Measurements from ENCODE around the gene CDV3. TPM values are rescaled to one million over a fixed set of nuclear protein-coding genes. Genes with fewer than 3 reads are reported as not detected.

Gene CDV3
- total RNA-seq, 2 experiments from 2014 or later, result 195 TPM

GRCh38 chr3:133608388-133608787 lies 34.9 kb downstream of the CDV3 start:
- H3K4me1 Mint-ChIP-seq (ENCODE audit: low read depth), result peaks cover 5% of the 10 kb centered on the region
- no peak for ATAC-seq
- POLR2A ChIA-PET, result no interaction called here
- no peaks in the 10 kb centered on the region for H3K9me3 Mint-ChIP-seq (ENCODE audit: insufficient read depth)
- H3K27me3 Mint-ChIP-seq (ENCODE audit: low read depth), result no peaks in the 10 kb centered on the region
- H3K4me3 Mint-ChIP-seq, result no peak overlapping the region
- DNase-seq, result no peak
- CTCF ChIA-PET, result interaction anchor here (1.5 to 1.7 kb wide), 3 partner anchors 13 to 120 kb away, joined by 4 read pairs; no protein-coding TSS in a partner anchor
- H3K36me3 Mint-ChIP-seq (ENCODE audit: low read depth), result peaks cover 66% of the 10 kb centered on the region
- no peak overlapping the region for H3K27ac Mint-ChIP-seq

DNA sequence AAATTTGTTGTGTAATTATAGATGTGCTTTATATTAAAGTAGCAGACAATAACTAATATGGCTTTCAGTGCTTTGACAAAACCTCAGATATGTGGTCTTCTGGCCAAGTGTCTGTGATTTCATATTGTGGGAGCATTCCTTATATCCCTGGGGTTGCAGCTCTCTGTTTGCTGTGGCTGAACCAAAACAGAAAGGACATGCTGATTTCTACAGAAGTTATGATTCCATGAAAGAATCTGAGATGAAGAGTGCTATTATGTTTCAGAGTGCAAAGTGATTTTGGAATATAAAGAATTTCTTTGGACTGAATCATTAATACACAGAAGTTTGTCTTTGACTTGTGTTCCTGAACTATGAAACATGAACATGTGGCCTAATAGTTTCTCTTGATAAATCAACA lies 36.5 kb downstream of the CDV3 start:
- Mint-ChIP-seq H3K9me3 (ENCODE audit: insufficient read depth) (no peaks in the 10 kb centered on the region), H3K27ac (no peak overlapping the region), H3K27me3 (ENCODE audit: low read depth) (no peaks in the 10 kb centered on the region), H3K4me1 (ENCODE audit: low read depth) (peaks cover 2% of the 10 kb centered on the region), H3K4me3 (no peak overlapping the region), H3K36me3 (ENCODE audit: low read depth) (peaks cover 67% of the 10 kb centered on the region)
- ChIA-PET POLR2A (no interaction called here), CTCF (interaction anchor here (1.4 kb wide), 1 partner anchor 19 kb away, joined by 3 read pairs; no protein-coding TSS in a partner anchor)
- ATAC-seq (no peak), DNase-seq (no peak)

- Mint-ChIP-seq H3K27ac (no peak overlapping the region), H3K36me3 (ENCODE audit: low read depth) (peaks cover 69% of the 10 kb centered on the region), H3K27me3 (ENCODE audit: low read depth) (no peaks in the 10 kb centered on the region), H3K4me1 (ENCODE audit: low read depth) (no peaks in the 10 kb centered on the region), H3K9me3 (ENCODE audit: insufficient read depth) (no peaks in the 10 kb centered on the region), H3K4me3 (no peak overlapping the region)
- POLR2A ChIA-PET, result interaction anchor here (0.7 kb wide), 1 partner anchor 32 kb away, joined by 4 read pairs; no protein-coding TSS in a partner anchor
- DNase-seq, result no peak
- CTCF ChIA-PET, result no interaction called here
- no peak for ATAC-seq
Measured at GRCh38 chr3:133611534-133611933, 38.0 kb downstream of the CDV3 start.

GRCh38 chr3:133620066-133620784 lies 46.7 kb downstream of the CDV3 start:
- no peak for ATAC-seq
- ChIA-PET CTCF (no interaction called here), POLR2A (no interaction called here)
- Mint-ChIP-seq H3K4me1 (ENCODE audit: low read depth) (no peaks in the 10 kb centered on the region), H3K27ac (no peak overlapping the region), H3K4me3 (no peak overlapping the region), H3K36me3 (ENCODE audit: low read depth) (peaks cover 74% of the 10 kb centered on the region), H3K27me3 (ENCODE audit: low read depth) (no peaks in the 10 kb centered on the region), H3K9me3 (ENCODE audit: insufficient read depth) (no peaks in the 10 kb centered on the region)
- no peak for DNase-seq

DNA sequence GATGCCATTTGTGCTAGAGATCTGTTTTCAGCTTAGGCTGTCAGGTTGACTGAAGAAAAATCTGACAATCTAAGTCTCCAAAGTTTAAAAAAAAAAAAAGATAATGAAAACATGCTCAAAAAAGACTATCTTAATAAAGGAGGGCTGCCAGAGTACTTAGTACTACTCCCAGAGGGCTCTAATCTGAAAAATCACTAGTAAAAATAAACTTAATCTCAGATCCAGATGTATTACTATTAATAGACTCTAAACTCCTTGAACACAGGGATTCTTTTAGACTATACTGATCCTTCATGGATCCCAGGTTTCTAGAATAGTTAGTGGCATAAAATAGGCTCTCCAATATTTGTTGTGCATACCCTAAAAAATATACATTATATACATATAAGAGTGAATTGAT lies 54.3 kb downstream of the CDV3 start:
- Mint-ChIP-seq H3K4me3 (no peak overlapping the region), H3K36me3 (ENCODE audit: low read depth) (peaks cover 60% of the 10 kb centered on the region), H3K27me3 (ENCODE audit: low read depth) (no peaks in the 10 kb centered on the region), H3K9me3 (ENCODE audit: insufficient read depth) (no peaks in the 10 kb centered on the region), H3K27ac (no peak overlapping the region), H3K4me1 (ENCODE audit: low read depth) (peaks cover 5% of the 10 kb centered on the region)
- CTCF ChIA-PET, result no interaction called here
- POLR2A ChIA-PET, result no interaction called here
- DNase-seq, result no peak
- no peak for ATAC-seq

DNA sequence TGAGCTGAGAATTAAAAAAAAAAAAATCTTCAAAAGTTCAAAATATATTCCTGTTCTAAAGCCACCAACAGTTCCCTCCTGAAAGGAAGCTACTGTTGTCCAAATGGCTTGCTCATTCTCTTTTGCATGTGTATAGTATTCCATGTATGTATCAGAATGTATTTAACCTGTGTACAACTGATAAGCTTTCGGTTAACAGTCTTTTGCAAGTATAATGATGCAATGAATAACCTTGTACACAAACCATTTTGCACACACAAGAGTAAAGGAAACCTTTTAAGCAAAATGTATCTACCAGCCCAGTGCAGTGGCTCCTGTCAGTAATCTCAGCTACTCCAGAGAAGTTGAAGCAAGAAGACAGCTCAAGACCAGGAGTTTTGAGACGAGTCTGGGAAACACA lies 55.7 kb downstream of the CDV3 start:
- H3K27ac Mint-ChIP-seq, result no peak overlapping the region
- no peak for ATAC-seq
- no peaks in the 10 kb centered on the region for H3K27me3 Mint-ChIP-seq (ENCODE audit: low read depth)
- H3K9me3 Mint-ChIP-seq (ENCODE audit: insufficient read depth), result no peaks in the 10 kb centered on the region
- no peak for DNase-seq
- POLR2A ChIA-PET, result no interaction called here
- CTCF ChIA-PET, result interaction anchor here (1.1 to 1.6 kb wide), 4 partner anchors 20 to 185 kb away, joined by 3 read pairs; no protein-coding TSS in a partner anchor
- no peak overlapping the region for H3K4me3 Mint-ChIP-seq
- peaks cover 60% of the 10 kb centered on the region for H3K36me3 Mint-ChIP-seq (ENCODE audit: low read depth)
- peaks cover 5% of the 10 kb centered on the region for H3K4me1 Mint-ChIP-seq (ENCODE audit: low read depth)

DNA sequence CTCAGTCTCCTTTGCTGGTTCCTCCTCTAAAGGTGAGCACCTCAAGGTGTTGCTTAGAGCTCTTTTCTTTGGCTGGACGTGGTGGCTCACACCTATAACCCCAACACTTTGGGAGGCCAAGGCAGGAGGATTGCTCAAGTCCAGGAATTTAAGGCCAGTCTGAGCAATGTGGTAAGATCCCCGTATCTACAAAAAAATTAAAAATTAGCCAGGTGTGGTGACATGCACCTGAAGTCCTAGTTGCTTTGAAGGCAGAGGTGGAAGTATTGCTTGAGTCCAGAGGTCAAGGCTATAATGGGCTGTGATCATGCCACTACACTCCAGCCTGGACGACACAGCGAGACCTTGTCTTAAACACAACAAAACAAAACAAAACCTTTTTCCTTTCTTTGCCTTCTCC lies 60.0 kb downstream of the CDV3 start:
- no peak for DNase-seq
- H3K27ac Mint-ChIP-seq, result peak overlapping the region; percentile 23
- peaks cover 8% of the 10 kb centered on the region for H3K4me1 Mint-ChIP-seq (ENCODE audit: low read depth)
- ChIA-PET CTCF (interaction anchor here (1.2 kb wide), 1 partner anchor 55 kb away, joined by 3 read pairs; no protein-coding TSS in a partner anchor), POLR2A (interaction anchor here (0.9 kb wide), 1 partner anchor 11 kb away, joined by 3 read pairs; no protein-coding TSS in a partner anchor)
- no peaks in the 10 kb centered on the region for H3K9me3 Mint-ChIP-seq (ENCODE audit: insufficient read depth)
- H3K36me3 Mint-ChIP-seq (ENCODE audit: low read depth), result peaks cover 71% of the 10 kb centered on the region
- no peak overlapping the region for H3K4me3 Mint-ChIP-seq
- ATAC-seq, result no peak
- no peaks in the 10 kb centered on the region for H3K27me3 Mint-ChIP-seq (ENCODE audit: low read depth)

Other genes starting within 250 kb of the CDV3 start
- gene BFSP2, start 173.6 kb upstream of the CDV3 start, total RNA-seq, result under 1 TPM; 0.42 to 0.45 TPM
- gene TOPBP1, start 88.3 kb downstream of the CDV3 start, total RNA-seq, result 10 to 100 TPM; 96.1 to 98.7 TPM
- gene TF, start 172.7 kb downstream of the CDV3 start, total RNA-seq, result under 1 TPM; 0.03 to 0.05 TPM
- 10 to 100 TPM; 45.3 to 48.1 TPM for gene SRPRB, start 232.1 kb downstream of the CDV3 start, total RNA-seq